PC-9 (cell line): ENCODE results near the gene RDH14.

Experiments
- EZH2 ChIP-seq: fragments of 200-600 bp; sonication (generic); IDR thresholded peaks from 2 replicates; pipeline ENCODE4 v1.8.0; 2017; ENCODE audit warnings: antibody characterized with exemption, low read depth
- TF ChIP-seq, protein P1 (sequence below): fragments of 200-600 bp; sonication (generic); conservative IDR thresholded peaks from 2 replicates; pipeline ENCODE4 v1.6.1; 2017; ENCODE audit warnings: mixed run types, antibody characterized with exemption, mild to moderate bottlenecking, moderate library complexity

DNA sequence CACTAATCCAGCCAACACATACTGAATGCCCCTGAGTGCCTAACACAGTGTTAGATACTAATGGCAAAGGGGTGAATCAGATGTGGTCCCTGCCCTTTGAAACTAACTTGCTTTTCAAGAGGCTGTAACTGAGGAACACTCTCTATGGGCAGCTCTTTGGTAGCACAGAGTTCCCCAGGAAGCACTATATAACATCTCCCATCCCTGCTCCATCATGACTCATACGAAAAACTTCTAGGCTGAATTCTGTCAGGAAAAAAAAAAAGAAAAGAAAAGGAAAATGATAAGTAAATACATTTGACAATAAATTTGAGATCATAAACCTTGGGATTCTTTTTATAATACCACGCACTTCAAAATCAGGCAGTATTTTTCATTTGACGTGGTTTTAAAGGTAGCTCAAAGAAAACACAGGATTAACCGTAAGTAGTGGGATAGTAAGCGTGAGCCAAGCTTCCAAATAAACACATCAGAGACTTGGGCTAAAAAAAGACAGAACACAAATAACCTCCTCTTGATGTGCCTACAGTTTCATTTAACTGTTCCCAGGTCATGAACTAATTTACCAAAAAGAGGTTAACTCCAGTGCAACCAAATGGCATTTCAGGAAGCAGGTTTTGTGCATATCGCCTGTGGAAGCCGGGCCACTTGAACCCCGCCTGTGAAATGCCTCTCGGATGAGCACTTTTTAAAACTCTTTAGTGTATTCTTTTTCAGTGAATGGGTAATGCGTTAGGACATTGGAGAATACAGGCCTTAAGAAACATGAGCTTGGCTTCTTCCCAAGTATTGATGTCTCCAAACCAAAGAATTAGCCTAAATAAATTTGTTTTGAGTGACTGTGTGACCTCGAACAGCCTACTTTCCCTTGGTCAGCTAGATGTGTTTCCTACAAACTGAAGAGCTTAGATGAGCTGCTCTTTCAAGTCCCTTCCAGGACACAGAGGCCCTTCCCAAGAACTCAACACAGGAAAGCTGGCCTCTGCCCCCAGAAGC is 42.0 kb downstream of the RDH14 start:
- TF ChIP-seq, protein P1, sequence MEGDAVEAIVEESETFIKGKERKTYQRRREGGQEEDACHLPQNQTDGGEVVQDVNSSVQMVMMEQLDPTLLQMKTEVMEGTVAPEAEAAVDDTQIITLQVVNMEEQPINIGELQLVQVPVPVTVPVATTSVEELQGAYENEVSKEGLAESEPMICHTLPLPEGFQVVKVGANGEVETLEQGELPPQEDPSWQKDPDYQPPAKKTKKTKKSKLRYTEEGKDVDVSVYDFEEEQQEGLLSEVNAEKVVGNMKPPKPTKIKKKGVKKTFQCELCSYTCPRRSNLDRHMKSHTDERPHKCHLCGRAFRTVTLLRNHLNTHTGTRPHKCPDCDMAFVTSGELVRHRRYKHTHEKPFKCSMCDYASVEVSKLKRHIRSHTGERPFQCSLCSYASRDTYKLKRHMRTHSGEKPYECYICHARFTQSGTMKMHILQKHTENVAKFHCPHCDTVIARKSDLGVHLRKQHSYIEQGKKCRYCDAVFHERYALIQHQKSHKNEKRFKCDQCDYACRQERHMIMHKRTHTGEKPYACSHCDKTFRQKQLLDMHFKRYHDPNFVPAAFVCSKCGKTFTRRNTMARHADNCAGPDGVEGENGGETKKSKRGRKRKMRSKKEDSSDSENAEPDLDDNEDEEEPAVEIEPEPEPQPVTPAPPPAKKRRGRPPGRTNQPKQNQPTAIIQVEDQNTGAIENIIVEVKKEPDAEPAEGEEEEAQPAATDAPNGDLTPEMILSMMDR: no peak
- no peak for TF ChIP-seq EZH2
